K562 (cell line): ENCODE results near the gene ID1. TPM values are rescaled to one million over a fixed set of nuclear protein-coding genes. Genes with fewer than 3 reads are reported as not detected.

Experiments used
- ASH1L ChIP-seq: fragments of 450-650 bp; IDR thresholded peaks from 2 replicates; pipeline ENCODE4 v1.6.1; 2018; ENCODE audit warnings: borderline replicate concordance, mild to moderate bottlenecking, low read depth; ENCODE audit not compliant: partially characterized antibody
- CREB3L1 ChIP-seq: fragments of 450-650 bp; IDR thresholded peaks from 2 replicates; pipeline ENCODE4 v1.6.1; 2014; ENCODE audit warnings: low read depth, mild to moderate bottlenecking, moderate library complexity, borderline replicate concordance
- EP400 ChIP-seq: fragments of 450-650 bp; IDR thresholded peaks from 2 replicates; pipeline ENCODE4 v1.6.1; 2017; ENCODE audit warnings: antibody characterized with exemption, mild to moderate bottlenecking, moderate library complexity
- HDAC1 ChIP-seq, 2 experiments: fragments of 450-650 bp; IDR thresholded peaks; 2 replicates each; pipeline ENCODE4 v1.6.1; 2016 to 2017; ENCODE audit warnings: inconsistent platforms in 1 of 2, mild to moderate bottlenecking in 1 of 2, moderate library complexity in 1 of 2
- HDGF ChIP-seq: fragments of 450-650 bp; IDR thresholded peaks from 2 replicates; pipeline ENCODE4 v1.6.1; 2016
- KLF6 ChIP-seq: fragments of 250-450 bp; sonication (Bioruptor Pico); IDR thresholded peaks from 2 replicates; pipeline ENCODE4 v1.4.0; 2020; ENCODE audit warnings: mild to moderate bottlenecking, moderate library complexity, borderline replicate concordance
- NR2F6 ChIP-seq: fragments of 450-650 bp; formaldehyde crosslinking; IDR thresholded peaks from 2 replicates; pipeline ENCODE4 v1.4.0; 2020; ENCODE audit warnings: mild to moderate bottlenecking
- NRF1 ChIP-seq, 2 experiments: fragments of 450-650 bp; IDR thresholded peaks in 1 of 2; conservative IDR thresholded peaks in 1 of 2; 2 replicates each; pipeline ENCODE4 v1.6.1; 2014; ENCODE audit warnings: mild to moderate bottlenecking in 2 of 2
- PCBP2 ChIP-seq: fragments of 200-400 bp; formaldehyde crosslinking; IDR thresholded peaks from 2 replicates; pipeline ENCODE4 v1.6.1; 2018; ENCODE audit warnings: low read length, low read depth, mild to moderate bottlenecking, moderate library complexity; ENCODE audit not compliant: poor library complexity, severe bottlenecking
- PKNOX1 ChIP-seq: fragments of 450-650 bp; IDR thresholded peaks from 2 replicates; pipeline ENCODE4 v1.6.1; 2016
- POLR2G ChIP-seq: fragments of 200-400 bp; formaldehyde crosslinking; IDR thresholded peaks from 2 replicates; pipeline ENCODE4 v1.6.1; 2017; ENCODE audit warnings: low read depth, mild to moderate bottlenecking, antibody characterized with exemption, low read length, moderate library complexity
- SMAD3 ChIP-seq: fragments of 450-650 bp; formaldehyde crosslinking; conservative IDR thresholded peaks from 2 replicates; pipeline ENCODE4 v1.4.0; 2020; ENCODE audit warnings: mild to moderate bottlenecking
- SMARCE1 ChIP-seq: fragments of 450-650 bp; IDR thresholded peaks from 2 replicates; pipeline ENCODE4 v1.7.1; 2016; ENCODE audit warnings: mild to moderate bottlenecking
- TAF1 ChIP-seq: IDR thresholded peaks from 2 replicates; pipeline ENCODE4 v1.6.1; 2011; ENCODE audit warnings: mild to moderate bottlenecking, low read length, moderate library complexity; ENCODE audit not compliant: insufficient read depth, control insufficient read depth, severe bottlenecking; ENCODE audit errors: extremely low read depth
- THRAP3 ChIP-seq: fragments of 450-650 bp; IDR thresholded peaks from 2 replicates; pipeline ENCODE4 v1.6.1; 2016; ENCODE audit warnings: mild to moderate bottlenecking, inconsistent platforms, borderline replicate concordance
- USF2 ChIP-seq: sonication (generic); formaldehyde crosslinking; IDR thresholded peaks from 2 replicates; pipeline ENCODE4 v1.5.0; 2020; ENCODE audit warnings: missing genetic modification reagents
- ZBTB33 ChIP-seq: sonication (generic); formaldehyde crosslinking; IDR thresholded peaks from 2 replicates; pipeline ENCODE4 v1.8.1; 2023; ENCODE audit warnings: mild to moderate bottlenecking, missing genetic modification reagents
- ZBTB34 ChIP-seq: fragments of 250-450 bp; sonication (Bioruptor Pico); IDR thresholded peaks from 2 replicates; pipeline ENCODE4 v1.8.0; 2021; ENCODE audit warnings: mild to moderate bottlenecking, moderate library complexity
- ZEB2 ChIP-seq: fragments of 450-650 bp; IDR thresholded peaks from 2 replicates; pipeline ENCODE4 v1.6.1; 2016
- ZNF133 ChIP-seq: fragments of 250-450 bp; sonication (Bioruptor Pico); IDR thresholded peaks from 2 replicates; pipeline ENCODE4 v1.4.0; 2020; ENCODE audit warnings: mild to moderate bottlenecking
- polyA plus RNA-seq, 8 experiments: library from polyadenylated mRNA; depleted of rRNA in 4 of 8; stranded (reverse) in 5 of 8; unstranded in 3 of 8; fragments of >200 nt; fragmentation: Nextera tagmentation in 2 of 8; fragmentation: Illumina TruSeq in 1 of 8; extraction: Ambion mirVana in 2 of 8; extraction: Trizol in 1 of 8; gene quantifications; 2 replicates each; pipeline versions ENCODE4 v1.2.1 to v1.2.3, GENCODE V29; 2011 to 2014; ENCODE audit warnings: inconsistent platforms in 1 of 8, missing spikeins in 1 of 8
- total RNA-seq, 7 experiments: library from RNA; depleted of rRNA in 6 of 7; stranded (reverse); fragments of >200 nt in 6 of 7; fragmentation: Illumina TruSeq in 2 of 7; extraction: Trizol in 2 of 7; gene quantifications; 2 replicates each; pipeline versions ENCODE4 v1.2.1 to v1.2.3, GENCODE V29; 2011 to 2021; ENCODE audit warnings: low replicate concordance in 1 of 7

Gene ID1
- total and polyA plus RNA-seq, 9 of the 15 experiments (the other 6 are each of a cell fraction or from before 2014, with no cell fraction given), result 1.4 to 358 (median 65.0) TPM

GRCh38 chr20:31595654-31596411 is 9.3 kb upstream of the ID1 start (continued):
- TF ChIP-seq CREB3L1, result no peak
- TF ChIP-seq HDGF, result no peak
- no peak for TF ChIP-seq ZBTB34 (CRISPR knock-in tag)
- TF ChIP-seq PCBP2, result no peak
- TF ChIP-seq PKNOX1, result no peak
- no peak for TF ChIP-seq NRF1 (conservative IDR thresholded peaks at IDR 0.05 in 1 of 2, IDR thresholded peaks at IDR 0.05 in 1 of 2)
- TF ChIP-seq HDAC1 (IDR thresholded peaks at IDR 0.05), result peak; percentile 6 to 55; a peak in 2 of 4 replicates
- TF ChIP-seq NR2F6 (CRISPR knock-in tag), result no peak
- TF ChIP-seq KLF6, result no peak
- TF ChIP-seq ZNF133 (CRISPR knock-in tag), result no peak
- no peak for TF ChIP-seq EP400
- no peak for TF ChIP-seq POLR2G
- no peak for TF ChIP-seq ZEB2
- TF ChIP-seq ASH1L, result no peak
- peak; percentile 56 for TF ChIP-seq USF2 (CRISPR knock-in tag)
- TF ChIP-seq THRAP3, result no peak
- no peak for TF ChIP-seq SMAD3 (CRISPR knock-in tag)
- TF ChIP-seq TAF1, result no peak
- TF ChIP-seq SMARCE1, result 0 out of 2 replicates have a peak, but pooled peaks have one; percentile 22
- peak; percentile 54; the same call in 1 of the 2 replicates for TF ChIP-seq ZBTB33
